Gastrocnemius medialis (tissue), 4 donors: ENCODE measurements around the gene UCHL3.

Experiments used
- CTCF ChIP-seq, 5 experiments: fragments of 450-650 bp in 3 of 5; fragments of 200-600 bp in 2 of 5; sonication (generic) in 2 of 5; IDR thresholded peaks in 4 of 5; conservative IDR thresholded peaks in 1 of 5; 1 replicate in 4 of 5; 2 replicates in 1 of 5; pipeline ENCODE4 v1.5.1; 2016 to 2019; ENCODE audit warnings: antibody characterized with exemption in 5 of 5, mild to moderate bottlenecking in 3 of 5, moderate library complexity in 3 of 5
- POLR2A ChIP-seq, 2 donors: fragments of 450-650 bp; IDR thresholded peaks; one replicate each; pipeline ENCODE4 v1.6.1; 2017; ENCODE audit warnings: antibody characterized with exemption in 2 of 2, mild to moderate bottlenecking in 2 of 2, moderate library complexity in 2 of 2

DNA sequence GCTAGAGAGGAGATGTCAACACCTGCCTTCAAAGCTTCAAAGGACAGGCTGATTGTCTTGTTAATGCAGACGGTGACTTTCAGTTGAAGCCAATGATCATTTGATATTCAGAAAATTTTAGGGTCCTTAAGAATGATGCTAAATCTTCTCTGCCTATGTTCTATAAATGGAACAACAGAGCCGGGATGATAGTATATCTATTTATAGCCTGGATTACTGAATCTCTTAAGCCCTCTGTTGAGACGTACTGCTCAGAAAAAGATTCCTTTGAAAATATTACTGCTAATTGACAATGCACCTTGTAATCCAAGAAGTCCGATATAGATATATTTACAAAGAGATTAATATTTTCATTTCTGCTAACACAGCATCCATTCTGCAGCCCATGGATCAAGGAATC is 50.8 kb downstream of the UCHL3 start:
- TF ChIP-seq CTCF (IDR thresholded peaks at IDR 0.05 in 4 of 5, conservative IDR thresholded peaks at IDR 0.05 in 1 of 5) = no peak
- TF ChIP-seq POLR2A (IDR thresholded peaks at IDR 0.05) = no peak
